HCT116 (cell line): Measurements from ENCODE around the gene CAMK2G. TPM values are rescaled to one million over a fixed set of nuclear protein-coding genes. Genes with fewer than 3 reads are reported as not detected.

Experiments
- ATAC-seq: fragments of 200-7000 bp; cut with Tn5 transposase; 2 replicates; pipeline ENCODE4 v1.9.1; 2020; ENCODE audit warnings: mild to moderate bottlenecking, moderate library complexity
- BruUV-seq: library from RNA; stranded (reverse); fragments of 400-500 nt; replicated peaks from 2 replicates; lab custom pipeline; 2021; lab: Mats Ljungman, UMichigan
- CTCF ChIA-PET: fragments of 300-600 bp; sonication (Branson Sonifier 250); formaldehyde crosslinking; loops from one replicate; lab custom pipeline; 2021; ENCODE audit warnings: antibody characterized with exemption; lab: Charles Lee
- POLR2A ChIA-PET: fragments of 300-600, 350-600 bp; sonication (Branson Sonifier 250); formaldehyde crosslinking; loops from one replicate; lab custom pipeline; 2021; ENCODE audit warnings: antibody characterized with exemption; lab: Charles Lee
- RAD21 ChIA-PET, 2 experiments: fragments of 300-600 bp; sonication (Branson Sonifier 250); formaldehyde crosslinking; loops; one replicate each; lab custom pipeline; 2023; ENCODE audit warnings: low total read pairs in 2 of 2; ENCODE audit not compliant: uncharacterized antibody in 2 of 2, unreplicated experiment in 2 of 2, low non-redundant PET in 1 of 2; lab: Charles Lee
- DNase-seq: peaks from one replicate; pipeline ENCODE4 v3.0.0-alpha.2; 2010; ENCODE audit warnings: low read depth, low spot score
- H2AFZ ChIP-seq: fragments of 200-600 bp; shearing (Covaris generic), sonication (generic); 2 replicates; pipeline ENCODE4 v1.6.1; 2017; ENCODE audit warnings: low read depth, mixed run types, mixed read lengths, antibody characterized with exemption, low read length; ENCODE audit not compliant: poor library complexity, severe bottlenecking
- H3K27ac ChIP-seq: 2 replicates; pipeline ENCODE4 v1.5.1; 2012; ENCODE audit warnings: low read depth, low read length
- H3K27me3 ChIP-seq: fragments of 200-600 bp; sonication (generic); 2 replicates; pipeline ENCODE4 v1.6.1; 2016; ENCODE audit warnings: mixed run types, low read length, mixed read lengths; ENCODE audit not compliant: insufficient read depth
- H3K36me3 ChIP-seq, 2 experiments: fragments of 200-500 bp in 1 of 2; fragments of 200-600 bp in 1 of 2; sonication (Bioruptor generic) in 1 of 2; sonication (generic) in 1 of 2; 2 replicates each; pipeline versions ENCODE4 v1.5.1 to v1.6.1; 2014 to 2016; ENCODE audit warnings: low read length in 2 of 2, inconsistent platforms in 1 of 2, mixed read lengths in 1 of 2, mixed run types in 1 of 2; ENCODE audit not compliant: insufficient read depth in 2 of 2, control insufficient read depth in 1 of 2
- H3K4me1 ChIP-seq, 2 experiments: fragments of 200-600 bp in 1 of 2; sonication (generic) in 1 of 2; 2 replicates each; pipeline versions ENCODE4 v1.5.1 to v1.6.1; 2012 to 2017; ENCODE audit warnings: low read length in 2 of 2, inconsistent platforms in 1 of 2, mild to moderate bottlenecking in 1 of 2, mixed read lengths in 1 of 2, mixed run types in 1 of 2, moderate library complexity in 1 of 2; ENCODE audit not compliant: insufficient read depth in 2 of 2, control insufficient read depth in 1 of 2
- H3K4me2 ChIP-seq: fragments of 200-600 bp; sonication (generic); 2 replicates; pipeline ENCODE4 v1.6.1; 2017; ENCODE audit warnings: mixed run types, low read length, mixed read lengths
- H3K4me3 ChIP-seq, 2 experiments: fragments of 200-600 bp in 1 of 2; sonication (generic) in 1 of 2; replicated peaks in 1 of 2; 2 replicates each; pipeline ENCODE4 v1.5.1; 2011 to 2016; ENCODE audit warnings: low read length in 2 of 2, control low read depth in 1 of 2, low read depth in 1 of 2, mild to moderate bottlenecking in 1 of 2, mixed read lengths in 1 of 2, mixed run types in 1 of 2
- H3K79me2 ChIP-seq: fragments of 200-600 bp; sonication (generic); 2 replicates; pipeline ENCODE4 v1.6.1; 2017; ENCODE audit warnings: mild to moderate bottlenecking, mixed run types, low read length, moderate library complexity, mixed read lengths; ENCODE audit not compliant: insufficient read depth
- H3K9ac ChIP-seq: fragments of 200-600 bp; sonication (generic); 2 replicates; pipeline ENCODE4 v1.6.1; 2016; ENCODE audit warnings: low read length, mixed read lengths
- H3K9me2 ChIP-seq: fragments of 200-600 bp; sonication (generic), shearing (Covaris generic); 2 replicates; pipeline ENCODE4 v1.6.1; 2017; ENCODE audit warnings: mixed run types, mild to moderate bottlenecking, moderate library complexity; ENCODE audit not compliant: insufficient read depth
- H3K9me3 ChIP-seq, 2 experiments: fragments of 200-500 bp in 1 of 2; fragments of 200-600 bp in 1 of 2; sonication (Bioruptor generic) in 1 of 2; sonication (generic) in 1 of 2; 2 replicates each; pipeline ENCODE4 v1.6.1; 2014 to 2017; ENCODE audit warnings: low read length in 2 of 2, mixed read lengths in 2 of 2, inconsistent platforms in 1 of 2, low read depth in 1 of 2, mild to moderate bottlenecking in 1 of 2, mixed run types in 1 of 2, moderate library complexity in 1 of 2; ENCODE audit not compliant: control insufficient read depth in 1 of 2, insufficient read depth in 1 of 2
- H4K20me1 ChIP-seq: fragments of 200-600 bp; sonication (generic), shearing (Covaris generic); 2 replicates; pipeline ENCODE4 v1.6.1; 2017; ENCODE audit warnings: mixed run types, mild to moderate bottlenecking, moderate library complexity; ENCODE audit not compliant: insufficient read depth
- CBX3 ChIP-seq: IDR thresholded peaks from 2 replicates; pipeline ENCODE4 v1.6.1; 2012; ENCODE audit warnings: low read depth
- FOSL1 ChIP-seq: IDR thresholded peaks from 2 replicates; pipeline ENCODE4 v1.6.1; 2012; ENCODE audit warnings: low read depth
- RAD21 ChIP-seq: IDR thresholded peaks from 2 replicates; pipeline ENCODE4 v1.6.1; 2012; ENCODE audit warnings: low read depth, mild to moderate bottlenecking
- REST ChIP-seq: IDR thresholded peaks from 2 replicates; pipeline ENCODE4 v1.6.1; 2012; ENCODE audit warnings: low read depth
- ZFX ChIP-seq: fragments of 450-650 bp; IDR thresholded peaks from 2 replicates; pipeline ENCODE4 v1.6.1; 2017
- intact Hi-C: fragments of 100-400 bp; cut with micrococcal nuclease; formaldehyde crosslinking; loops from 2 replicates; pipeline ENCODE4 v1.10.0; 2022
- total RNA-seq: library from RNA; stranded (reverse); gene quantifications from one replicate; pipeline ENCODE4 v1.2.1, GENCODE V29; 2021; ENCODE audit not compliant: unreplicated experiment

The CAMK2G gene
- total RNA-seq, 1 experiment from 2014 or later: 28.3 TPM

DNA sequence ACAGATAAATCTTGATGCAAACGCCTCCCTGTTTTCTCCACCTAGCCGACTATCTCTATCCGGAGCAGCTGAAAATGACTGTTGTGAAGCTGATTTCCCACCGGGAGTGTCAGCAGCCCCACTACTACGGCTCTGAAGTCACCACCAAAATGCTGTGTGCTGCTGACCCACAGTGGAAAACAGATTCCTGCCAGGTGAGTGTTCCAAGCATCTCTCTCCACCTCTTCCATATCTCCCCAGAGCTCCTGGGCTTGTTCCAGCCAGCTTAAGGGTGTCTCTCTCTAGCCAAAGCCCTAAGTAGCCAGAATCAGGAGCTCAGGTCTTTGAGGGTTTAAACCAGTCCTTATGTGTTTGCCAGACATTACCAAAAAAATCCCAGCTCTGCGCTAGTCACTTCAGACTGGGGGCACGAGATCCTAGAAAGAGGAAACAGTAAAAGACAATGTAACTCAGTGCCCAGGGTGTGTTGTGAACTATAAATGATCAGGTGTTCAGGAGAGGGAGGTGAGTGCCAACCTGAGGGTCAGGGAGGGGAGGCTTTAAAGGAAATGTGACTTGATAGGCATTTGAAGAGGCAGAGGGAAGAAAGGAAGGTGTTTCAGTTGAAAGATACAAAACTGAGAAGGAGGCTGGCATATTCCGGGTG is 41.0 kb upstream of the CAMK2G start:
- Histone ChIP-seq H3K9me2 (no peaks in the 10 kb centered on the region), H3K4me1 (peaks cover 5 to 49% of the 10 kb centered on the region in 2 experiments), H4K20me1 (no peaks in the 10 kb centered on the region), H3K27me3 (no peaks in the 10 kb centered on the region), H3K9ac (no peak overlapping the region)
- POLR2A ChIA-PET: interaction anchor here (1.7 to 7.0 kb wide), 3 partner anchors 9 to 27 kb away, joined by 4 to 32 read pairs (median 27); no protein-coding TSS in a partner anchor
- no peak for ATAC-seq
- BruUV-seq: no TSS peak
- no peak for TF ChIP-seq ZFX
- no peak for TF ChIP-seq CBX3
- no peak for TF ChIP-seq REST
- TF ChIP-seq RAD21: no peak
- no peak for TF ChIP-seq FOSL1
- TF ChIP-seq, all 23 proteins: peak for 0
- H3K36me3 ChIP-seq: peaks cover 2 to 20% of the 10 kb centered on the region in 2 experiments; a peak in 2 of 4 replicates
- no peak overlapping the region for H3K4me3 ChIP-seq
- no peak overlapping the region for H2AFZ ChIP-seq
- DNase-seq: no peak
- no peak overlapping the region for H3K4me2 ChIP-seq
- H3K79me2 ChIP-seq: peaks cover 9% of the 10 kb centered on the region; the same call in 1 of the 2 replicates
- CTCF ChIA-PET: no interaction called here
- H3K9me3 ChIP-seq: no peaks in the 10 kb centered on the region
- H3K27ac ChIP-seq: no peak overlapping the region
- intact Hi-C loops: no loop called here
- RAD21 ChIA-PET: no interaction called here
